Right lobe of liver (tissue), 6 donors: Measurements from ENCODE around the gene ABCC5. TPM values are rescaled to one million over a fixed set of nuclear protein-coding genes. Genes with fewer than 3 reads are reported as not detected.

Experiments used
- ATAC-seq, 4 donors: fragments of 200-7000 bp; cut with Tn5 transposase; one replicate each; pipeline ENCODE4 v1.9.1; 2020; ENCODE audit warnings: mild to moderate bottlenecking in 4 of 4, moderate library complexity in 4 of 4
- DNase-seq, 3 donors: peaks; one replicate each; pipeline ENCODE4 v3.0.0-alpha.2; 2020
- H3K27ac ChIP-seq, 3 donors: fragments of 200-600 bp; one replicate each; pipeline ENCODE4 v1.8.0; 2022
- H3K27me3 ChIP-seq, 2 donors: fragments of 200-600 bp; one replicate each; pipeline ENCODE4 v1.8.0; 2022
- H3K36me3 ChIP-seq, 4 donors: fragments of 200-600 bp; sonication (generic) in 1 of 4; one replicate each; pipeline versions ENCODE4 v1.5.1 to v1.8.0; 2017 to 2022; ENCODE audit warnings: control low read depth in 1 of 4
- H3K4me1 ChIP-seq, 4 donors: fragments of 200-600 bp; sonication (generic) in 1 of 4; one replicate each; pipeline versions ENCODE4 v1.5.1 to v1.8.0; 2017 to 2022; ENCODE audit warnings: control low read depth in 1 of 4
- H3K4me3 ChIP-seq, 3 donors: fragments of 200-600 bp; one replicate each; pipeline ENCODE4 v1.8.0; 2022
- H3K9me3 ChIP-seq, 4 donors: fragments of 200-600 bp; sonication (generic) in 1 of 4; one replicate each; pipeline versions ENCODE4 v1.5.1 to v1.8.0; 2017 to 2022; ENCODE audit warnings: control low read depth in 1 of 4
- CTCF ChIP-seq, 4 donors: fragments of 200-600 bp in 3 of 4; fragments of 450-650 bp in 1 of 4; IDR thresholded peaks; one replicate each; pipeline versions ENCODE4 v1.5.1 to v1.8.0; 2016 to 2022; ENCODE audit warnings: antibody characterized with exemption in 4 of 4, mild to moderate bottlenecking in 2 of 4
- POLR2A ChIP-seq: fragments of 450-650 bp; IDR thresholded peaks from one replicate; pipeline ENCODE4 v1.6.1; 2017; ENCODE audit warnings: antibody characterized with exemption, mild to moderate bottlenecking
- WGBS: methylation state at CpG from one replicate; pipeline ENCODE4 v1.1.6; 2018; ENCODE audit warnings: low coverage, low lambda C conversion rate; ENCODE audit not compliant: insufficient coverage; ENCODE audit errors: missing lambda C conversion rate; 5-methylcytosine and 5-hydroxymethylcytosine counted together
- intact Hi-C, 2 donors: fragments of 100-400 bp; cut with DNase I; formaldehyde crosslinking; loops; one replicate each; pipeline versions ENCODE4 v1.11.2 to v1.14.1; 2022
- total RNA-seq, 6 experiments: library from RNA; depleted of rRNA in 2 of 6; stranded (reverse); fragments of >200 nt in 2 of 6; fragmentation: NEBNext Ultra II Directional in 3 of 6; extraction: Animal tissue kit (Norgen Biotek cat#: 25700) in 3 of 6; gene quantifications; one replicate each; pipeline versions ENCODE4 v1.1.0 to v1.2.4, GENCODE V29; 2016 to 2023
- donor health status: DM: no; HTN: yes; CAD: no.
- donor health status: DM: no; HTN: no; CAD: no.
- donor health status: DM: no; HTN: no; CAD: no.
- donor health status: DM: no; HTN: yes; CAD: no.
- donor health status: DM: no; HTN: yes; CAD: no.

Gene ABCC5
- total RNA-seq, 6 experiments from 2014 or later = 5.5 to 9.4 (median 7.6) TPM

GRCh38 chr3:183953471-183954070, 64.1 kb downstream of the ABCC5 start:
- DNase-seq (no peak), ATAC-seq (no peak)
- no peak for TF ChIP-seq CTCF (IDR thresholded peaks at IDR 0.05)
- no peak for TF ChIP-seq POLR2A
- H3K4me3 ChIP-seq = no peak overlapping the region
- no peaks in the 10 kb centered on the region for H3K27me3 ChIP-seq
- no peaks in the 10 kb centered on the region for H3K9me3 ChIP-seq
- no peak overlapping the region for H3K27ac ChIP-seq
- H3K4me1 ChIP-seq = no peaks in the 10 kb centered on the region
- peaks cover 0 to 7% (median 2%) of the 10 kb centered on the region in 4 donors for H3K36me3 ChIP-seq
- WGBS = 95% methylated on average over 5 of the region's 6 CpGs
- intact Hi-C loops = no loop called here

GRCh38 chr3:183951459-183951858, 66.2 kb downstream of the ABCC5 start:
- no CpG with 5 or more reads among the region's 13 CpGs for WGBS
- H3K36me3 ChIP-seq = peaks cover 0 to 12% (median 2%) of the 10 kb centered on the region in 4 donors
- intact Hi-C loops = no loop called here

GRCh38 chr3:183949690-183950089, 68.0 kb downstream of the ABCC5 start:
- Histone ChIP-seq H3K27me3 (no peaks in the 10 kb centered on the region), H3K27ac (no peak overlapping the region), H3K9me3 (no peaks in the 10 kb centered on the region), H3K36me3 (peaks cover 0 to 25% (median 2%) of the 10 kb centered on the region in 4 donors), H3K4me3 (no peak overlapping the region), H3K4me1 (no peaks in the 10 kb centered on the region)
- intact Hi-C loops = no loop called here
- TF ChIP-seq CTCF (IDR thresholded peaks at IDR 0.05) (no peak), POLR2A (no peak)
- 100% methylated on average over 2 of the region's 12 CpGs for WGBS
- DNase-seq = no peak
- ATAC-seq = no peak

More at GRCh38 chr3:183951459-183951858, 66.2 kb downstream of the ABCC5 start:
- ATAC-seq = peak in 1 of 4 donors; percentile 26
- TF ChIP-seq POLR2A (no peak), CTCF (IDR thresholded peaks at IDR 0.05) (no peak)
- no peaks in the 10 kb centered on the region for H3K4me1 ChIP-seq
- H3K9me3 ChIP-seq = no peaks in the 10 kb centered on the region
- H3K27ac ChIP-seq = no peak overlapping the region
- H3K27me3 ChIP-seq = no peaks in the 10 kb centered on the region
- H3K4me3 ChIP-seq = no peak overlapping the region
- no peak for DNase-seq

GRCh38 chr3:183946037-183946436, 71.6 kb downstream of the ABCC5 start:
- TF ChIP-seq POLR2A = no peak
- TF ChIP-seq CTCF (IDR thresholded peaks at IDR 0.05) = no peak
- 100% methylated on average over 2 of the region's 2 CpGs for WGBS
- Histone ChIP-seq H3K27me3 (no peaks in the 10 kb centered on the region), H3K4me1 (no peaks in the 10 kb centered on the region), H3K4me3 (no peak overlapping the region), H3K27ac (no peak overlapping the region), H3K9me3 (no peaks in the 10 kb centered on the region), H3K36me3 (peaks cover 0 to 32% (median 2%) of the 10 kb centered on the region in 4 donors)
- no peak for DNase-seq
- intact Hi-C loops = no loop called here
- ATAC-seq = no peak
